GM12878 (cell line): ENCODE results near the gene RIPOR1. TPM values are rescaled to one million over a fixed set of nuclear protein-coding genes. Genes with fewer than 3 reads are reported as not detected.

Source experiments
- ATAC-seq: fragments of 200-7000 bp; cut with Tn5 transposase; 3 replicates; pipeline ENCODE4 v1.9.1; 2020; ENCODE audit warnings: mild to moderate bottlenecking, moderate library complexity
- BruUV-seq: library from RNA; stranded (reverse); fragments of 400-500 nt; replicated peaks from 2 replicates; lab custom pipeline; 2021; lab: Mats Ljungman, UMichigan
- CTCF ChIA-PET: fragments of 300-600 bp; sonication (Branson Sonifier 250); formaldehyde crosslinking; extraction: SDS; loops from one replicate; lab custom pipeline; 2021; ENCODE audit warnings: inconsistent platforms; lab: Yijun Ruan, JAX
- POLR2A ChIA-PET: fragments of 350-600 bp; formaldehyde crosslinking; extraction: SDS; loops from one replicate; lab custom pipeline; 2021; ENCODE audit warnings: inconsistent platforms; lab: Charles Lee
- RAD21 ChIA-PET: fragments of 300-600 bp; sonication (Branson Sonifier 250); formaldehyde crosslinking; loops from one replicate; lab custom pipeline; 2023; ENCODE audit warnings: antibody characterized with exemption; ENCODE audit not compliant: unreplicated experiment; lab: Charles Lee
- SMC1A ChIA-PET: fragments of 300-600 bp; sonication (Branson Sonifier 250); formaldehyde crosslinking; loops from one replicate; lab custom pipeline; 2023; ENCODE audit not compliant: unreplicated experiment, uncharacterized antibody; lab: Charles Lee
- DNase-seq: peaks from one replicate; pipeline ENCODE4 v3.0.0-alpha.2; 2011; ENCODE audit warnings: low read depth, low spot score
- FAIRE-seq: peaks from 3 replicates; lab custom pipeline; 2011; peaks lifted over from hg19 to GRCh38; lab: Jason Lieb, UNC
- H2AFZ ChIP-seq: 2 replicates; pipeline ENCODE4 v1.6.0; 2011; ENCODE audit warnings: low read depth, low read length, control low read depth; ENCODE audit not compliant: control insufficient read depth
- H3K27ac ChIP-seq: 2 replicates; pipeline ENCODE4 v1.5.1; 2011; ENCODE audit warnings: control low read depth; ENCODE audit not compliant: control insufficient read depth, insufficient read depth
- H3K27me3 ChIP-seq, 2 experiments: replicated peaks in 1 of 2; 2 replicates each; pipeline versions ENCODE4 v1.6.0 to v1.6.1; 2011; ENCODE audit warnings: low read length in 1 of 2; ENCODE audit not compliant: control insufficient read depth in 2 of 2, insufficient read depth in 2 of 2
- H3K36me3 ChIP-seq, 2 experiments: 2 replicates each; pipeline ENCODE4 v1.5.1; 2011; ENCODE audit warnings: low read length in 1 of 2; ENCODE audit not compliant: control insufficient read depth in 2 of 2, insufficient read depth in 2 of 2
- H3K4me1 ChIP-seq: 2 replicates; pipeline ENCODE4 v1.6.1; 2011; ENCODE audit warnings: mild to moderate bottlenecking, low read length, moderate library complexity, mixed read lengths; ENCODE audit not compliant: control insufficient read depth, insufficient read depth
- H3K4me2 ChIP-seq: 2 replicates; pipeline ENCODE4 v1.6.0; 2011; ENCODE audit warnings: control low read depth; ENCODE audit not compliant: control insufficient read depth, insufficient read depth
- H3K4me3 ChIP-seq: fragments of 200-600 bp; sonication (generic); 2 replicates; pipeline ENCODE4 v1.5.1; 2016
- H3K79me2 ChIP-seq: 2 replicates; pipeline ENCODE4 v1.6.0; 2011; ENCODE audit warnings: low read length; ENCODE audit not compliant: control insufficient read depth, insufficient read depth
- H3K9ac ChIP-seq: 2 replicates; pipeline ENCODE4 v1.8.0; 2011; ENCODE audit warnings: low read length, control low read depth, mixed read lengths; ENCODE audit not compliant: control insufficient read depth, insufficient read depth
- H3K9me3 ChIP-seq: replicated peaks from 3 replicates; pipeline ENCODE4 v1.5.1; 2011; ENCODE audit warnings: mild to moderate bottlenecking, low read length; ENCODE audit not compliant: control insufficient read depth, insufficient read depth
- H4K20me1 ChIP-seq: 2 replicates; pipeline ENCODE4 v1.6.0; 2011; ENCODE audit not compliant: control insufficient read depth, insufficient read depth
- CHD2 ChIP-seq: IDR thresholded peaks from 2 replicates; pipeline ENCODE4 v1.6.1; 2011; ENCODE audit warnings: low read depth, low read length, improper control_type of control experiment, borderline replicate concordance
- ESRRA ChIP-seq: IDR thresholded peaks from 2 replicates; pipeline ENCODE4 v1.6.1; 2012; ENCODE audit warnings: mild to moderate bottlenecking, low read length, improper control_type of control experiment
- FOXK2 ChIP-seq: fragments of 450-650 bp; IDR thresholded peaks from 2 replicates; pipeline ENCODE4 v1.6.1; 2017; ENCODE audit warnings: mild to moderate bottlenecking, moderate library complexity
- GABPA ChIP-seq: IDR thresholded peaks from 2 replicates; pipeline ENCODE4 v1.6.1; 2014; ENCODE audit warnings: antibody characterized with exemption, low read depth, mild to moderate bottlenecking, inconsistent platforms
- MEF2A ChIP-seq: IDR thresholded peaks from 2 replicates; pipeline ENCODE4 v1.6.1; 2011; ENCODE audit warnings: low read depth, mild to moderate bottlenecking, low read length, moderate library complexity; ENCODE audit not compliant: insufficient read depth
- MXI1 ChIP-seq: fragments of 150-350 bp; IDR thresholded peaks from 2 replicates; pipeline ENCODE4 v1.6.1; 2011; ENCODE audit warnings: low read depth, mild to moderate bottlenecking, inconsistent platforms, low read length, improper control_type of control experiment
- NFXL1 ChIP-seq: fragments of 450-650 bp; IDR thresholded peaks from 2 replicates; pipeline ENCODE4 v1.6.1; 2017; ENCODE audit warnings: antibody characterized with exemption, mild to moderate bottlenecking, borderline replicate concordance
- RUNX3 ChIP-seq: IDR thresholded peaks from 2 replicates; pipeline ENCODE4 v1.6.1; 2012; ENCODE audit warnings: low read length, inconsistent platforms
- SMAD1 ChIP-seq: fragments of 450-650 bp; IDR thresholded peaks from 2 replicates; pipeline ENCODE4 v1.6.1; 2018; ENCODE audit warnings: mild to moderate bottlenecking, low read depth; ENCODE audit not compliant: partially characterized antibody
- in situ Hi-C: fragments of 300-500 bp; cut with MboI; formaldehyde crosslinking; loops from 9 replicates; pipeline ENCODE4 v1.14.3; 2018; ENCODE audit warnings: mixed read lengths
- intact Hi-C: fragments of 100-400 bp; cut with micrococcal nuclease; formaldehyde crosslinking; loops from one replicate; pipeline ENCODE4 v1.14.2; 2022; ENCODE audit not compliant: unreplicated experiment
- polyA plus RNA-seq, 11 experiments: library from polyadenylated mRNA; depleted of rRNA in 4 of 11; unstranded in 6 of 11; stranded (reverse) in 5 of 11; fragments of >200 nt; fragmentation: Nextera tagmentation in 4 of 11; fragmentation: Illumina TruSeq in 1 of 11; extraction: Ambion mirVana in 4 of 11; extraction: Trizol in 1 of 11; gene quantifications; 1 replicate in 1 of 11; 2 replicates in 10 of 11; pipeline versions ENCODE4 v1.2.1 to v1.2.3, GENCODE V29; 2011 to 2016; ENCODE audit warnings: inconsistent platforms in 2 of 11, missing spikeins in 2 of 11, low read depth in 1 of 11
- total RNA-seq, 4 experiments: library from RNA; depleted of rRNA in 3 of 4; stranded (reverse); fragments of >200 nt in 3 of 4; fragmentation: Illumina TruSeq in 1 of 4; extraction: Trizol in 1 of 4; gene quantifications; 2 replicates each; pipeline versions ENCODE4 v1.2.1 to v1.2.3, GENCODE V29; 2013 to 2021

RIPOR1 gene
- total and polyA plus RNA-seq, 10 of the 15 experiments (the other 5 are each of a cell fraction or from before 2014, with no cell fraction given) = 0.13 to 28.5 (median 7.0) TPM

DNA sequence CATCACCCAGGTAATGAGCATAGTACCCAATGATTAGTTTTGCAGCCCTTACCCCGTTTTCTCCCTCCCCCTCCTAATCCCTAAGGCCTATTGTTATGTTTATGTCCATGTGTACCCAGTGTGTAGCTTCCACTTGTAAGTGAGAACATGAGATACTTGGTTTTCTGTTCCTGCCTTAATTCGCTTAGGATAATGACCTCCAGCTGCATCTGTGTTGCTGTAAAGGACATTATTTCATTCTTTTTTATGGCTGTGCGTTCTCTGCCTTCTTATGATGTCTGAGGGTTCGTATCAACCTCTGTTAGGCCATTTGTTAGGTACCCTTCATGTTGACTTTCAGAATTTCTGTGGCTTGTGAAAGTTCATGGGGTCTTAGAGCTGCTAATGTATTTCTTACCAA lies 64.7 kb downstream of the RIPOR1 start (continued):
- no peak for TF ChIP-seq MXI1
- no peak for TF ChIP-seq CHD2
- no peak for TF ChIP-seq RUNX3
- TF ChIP-seq ESRRA = no peak

DNA sequence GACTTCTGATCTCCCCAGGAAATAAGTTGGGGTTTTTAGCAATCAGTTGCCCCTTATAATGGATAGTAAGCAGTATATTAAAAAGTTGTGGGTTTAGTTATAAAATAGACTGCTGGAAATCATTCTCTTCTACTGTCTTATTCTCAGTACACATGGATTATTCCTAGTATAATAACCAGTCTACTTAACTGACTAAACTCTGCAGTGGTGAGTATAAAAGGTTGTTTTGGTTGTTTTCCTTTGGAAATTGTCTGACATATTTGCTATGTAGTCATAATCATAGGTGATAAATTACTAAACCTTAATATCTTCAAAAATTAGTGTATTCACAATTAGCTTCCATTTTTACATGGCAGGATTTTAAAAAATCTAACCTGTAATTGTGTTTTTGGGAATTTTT lies 65.1 kb downstream of the RIPOR1 start:
- H3K27ac ChIP-seq = no peak overlapping the region
- intact Hi-C loops (no loop called here), in situ Hi-C loops (no loop called here)
- H4K20me1 ChIP-seq = no peaks in the 10 kb centered on the region
- H3K9ac ChIP-seq = no peak overlapping the region
- no peak for FAIRE-seq
- RAD21 ChIA-PET = no interaction called here
- BruUV-seq = no TSS peak
- no peak overlapping the region for H3K4me2 ChIP-seq
- H3K4me1 ChIP-seq = no peaks in the 10 kb centered on the region
- POLR2A ChIA-PET = interaction anchor here (0.5 to 0.7 kb wide), 3 partner anchors 37 to 216 kb away, joined by 3 to 6 read pairs (median 4); no protein-coding TSS in a partner anchor
- peaks cover 30% of the 10 kb centered on the region for H3K79me2 ChIP-seq
- SMC1A ChIA-PET = interaction anchor here (1.6 kb wide), 1 partner anchor 19 kb away, joined by 4 read pairs; no protein-coding TSS in a partner anchor
- CTCF ChIA-PET = interaction anchor here (1.2 to 1.3 kb wide), 2 partner anchors 13 to 46 kb away, joined by 3 to 4 read pairs; no protein-coding TSS in a partner anchor
- H2AFZ ChIP-seq = no peak overlapping the region
- ATAC-seq = no peak
- H3K27me3 ChIP-seq = no peaks in the 10 kb centered on the region
- H3K9me3 ChIP-seq = no peaks in the 10 kb centered on the region
- no peak for DNase-seq
- peaks cover 6 to 14% of the 10 kb centered on the region in 2 experiments; a peak in 3 of 4 replicates for H3K36me3 ChIP-seq
- H3K4me3 ChIP-seq = no peak overlapping the region
- TF ChIP-seq MEF2A = no peak
- no peak for TF ChIP-seq FOXK2
- TF ChIP-seq GABPA = no peak
- no peak for TF ChIP-seq SMAD1
- no peak for TF ChIP-seq NFXL1
